ENCODE results near the gene FBN2. TPM values are rescaled to one million over a fixed set of nuclear protein-coding genes. Genes with fewer than 3 reads are reported as not detected.
"Not testable (repeated sequence)": the region's sequence is repeated elsewhere in the genome, so short reads cannot be mapped to it uniquely, and the experiment has no call there.

Gene FBN2
- total RNA-seq, 1 donor, result 81.6 TPM

- no peak for DNase-seq (ENCODE audit: low read depth)
- no peak overlapping the region for H3K4me3 ChIP-seq (ENCODE audit: low read depth, low read length)
- TF ChIP-seq CTCF (IDR thresholded peaks at IDR 0.05; ENCODE audit: insufficient read depth, low read depth, low read length), result no peak
Observed at GRCh38 chr5:128328007-128328406, 210.0 kb downstream of the FBN2 start.

- H3K4me3 ChIP-seq (ENCODE audit: low read depth, low read length); DNase-seq (ENCODE audit: low read depth): not testable (repeated sequence)
Observed at GRCh38 chr5:128321418-128321817, 216.6 kb downstream of the FBN2 start.

GRCh38 chr5:128318691-128319090, 219.4 kb downstream of the FBN2 start:
- DNase-seq (ENCODE audit: low read depth), result no peak
- H3K4me3 ChIP-seq (ENCODE audit: low read depth, low read length), result no peak overlapping the region
- TF ChIP-seq CTCF (IDR thresholded peaks at IDR 0.05; ENCODE audit: insufficient read depth, low read depth, low read length), result no peak

- TF ChIP-seq CTCF (IDR thresholded peaks at IDR 0.05; ENCODE audit: insufficient read depth, low read depth, low read length), result no peak
- DNase-seq (ENCODE audit: low read depth), result no peak
- H3K4me3 ChIP-seq (ENCODE audit: low read depth, low read length), result no peak overlapping the region
Observed at GRCh38 chr5:128317481-128317880, 220.6 kb downstream of the FBN2 start.

GRCh38 chr5:128315671-128316070, 222.4 kb downstream of the FBN2 start:
- TF ChIP-seq CTCF (IDR thresholded peaks at IDR 0.05; ENCODE audit: insufficient read depth, low read depth, low read length), result no peak
- DNase-seq (ENCODE audit: low read depth), result no peak
- no peak overlapping the region for H3K4me3 ChIP-seq (ENCODE audit: low read depth, low read length)

- TF ChIP-seq CTCF (IDR thresholded peaks at IDR 0.05; ENCODE audit: insufficient read depth, low read depth, low read length), result no peak
- no peak for DNase-seq (ENCODE audit: low read depth)
- H3K4me3 ChIP-seq (ENCODE audit: low read depth, low read length), result no peak overlapping the region
Observed at GRCh38 chr5:128305341-128305740, 232.7 kb downstream of the FBN2 start.

- no peak for TF ChIP-seq CTCF (IDR thresholded peaks at IDR 0.05; ENCODE audit: insufficient read depth, low read depth, low read length)
- H3K4me3 ChIP-seq (ENCODE audit: low read depth, low read length), result no peak overlapping the region
- peak; percentile 46 for DNase-seq (ENCODE audit: low read depth)
Observed at GRCh38 chr5:128304791-128305190, 233.3 kb downstream of the FBN2 start.
